GM19395 (cell line): Measurements from ENCODE around the gene GRK5.
"Not testable (repeated sequence)": the region's sequence is repeated elsewhere in the genome, so short reads cannot be mapped to it uniquely, and the experiment has no call there.

Experiments used
- ATAC-seq: cut with Tn5 transposase; IDR thresholded peaks from one replicate; pipeline ENCODE4 v1.9.1; 2021; ENCODE audit warnings: mild to moderate bottlenecking, moderate library complexity; ENCODE audit not compliant: unreplicated experiment

The GRK5 gene

DNA sequence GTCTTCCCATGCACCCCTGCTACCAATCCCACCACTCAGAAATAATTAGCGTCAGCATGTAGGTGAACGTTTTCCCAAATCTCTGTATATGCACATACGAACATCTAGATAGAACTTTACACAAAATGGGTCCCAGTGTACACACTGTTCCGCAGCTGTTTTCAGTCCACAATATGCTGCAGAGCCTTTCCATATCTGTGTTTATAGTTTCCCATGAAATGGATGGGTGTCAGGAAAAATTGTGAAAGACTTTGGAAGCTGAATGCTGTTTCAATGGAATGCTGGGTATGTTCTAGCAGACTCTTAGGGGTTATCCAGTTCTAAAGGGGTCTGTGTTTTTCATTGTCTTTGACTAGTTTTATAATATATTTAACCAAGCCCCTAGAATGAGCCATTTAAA lies 13.8 kb downstream of the GRK5 start:
- ATAC-seq, result no peak

- no peak for ATAC-seq
These were observed 14.3 kb downstream of the GRK5 start for GRCh38 chr10:119221666-119222065.

DNA sequence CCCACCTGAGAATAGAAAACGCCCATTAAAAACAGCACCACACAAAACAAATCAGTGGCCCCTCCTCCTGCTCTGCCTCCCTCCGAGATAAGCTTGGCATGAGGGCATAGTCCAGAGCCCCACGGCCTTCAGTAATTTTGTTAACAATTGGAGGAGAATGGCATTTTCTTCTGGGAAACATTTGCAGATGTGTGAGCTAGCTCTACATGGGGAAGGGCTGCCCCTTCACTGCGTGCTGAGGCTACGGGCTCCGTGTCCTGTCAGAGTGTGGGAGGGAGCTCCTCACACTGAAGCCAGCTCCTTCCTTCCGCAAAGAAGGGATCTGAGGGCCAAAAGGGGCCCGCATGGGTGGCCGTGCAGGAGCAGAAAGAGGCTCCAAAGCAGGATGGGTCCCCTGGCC lies 15.2 kb downstream of the GRK5 start:
- ATAC-seq, result no peak

DNA sequence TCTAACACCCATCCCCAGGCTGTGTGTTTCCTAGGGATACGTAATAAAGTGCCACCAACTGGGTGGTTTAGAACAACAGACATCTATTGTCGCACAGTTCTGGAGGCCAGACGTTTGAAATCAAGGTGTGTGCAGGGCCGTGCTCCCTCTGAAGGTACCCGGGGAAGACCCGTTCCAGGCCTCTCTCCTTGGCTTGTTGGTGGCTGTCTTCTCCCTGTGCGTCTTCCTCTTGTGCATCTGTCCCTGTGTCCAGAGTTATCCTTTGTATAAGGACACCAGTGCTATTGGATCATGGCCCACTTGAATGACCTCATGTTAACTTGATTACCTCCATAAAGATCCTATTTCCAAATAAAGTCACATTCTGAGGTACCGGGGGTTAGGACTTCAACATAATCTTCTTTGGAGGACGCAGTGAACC lies 15.6 kb downstream of the GRK5 start:
- ATAC-seq, result no peak

- ATAC-seq, result no peak
These were observed 17.8 kb downstream of the GRK5 start for GRCh38 chr10:119225083-119225658.

DNA sequence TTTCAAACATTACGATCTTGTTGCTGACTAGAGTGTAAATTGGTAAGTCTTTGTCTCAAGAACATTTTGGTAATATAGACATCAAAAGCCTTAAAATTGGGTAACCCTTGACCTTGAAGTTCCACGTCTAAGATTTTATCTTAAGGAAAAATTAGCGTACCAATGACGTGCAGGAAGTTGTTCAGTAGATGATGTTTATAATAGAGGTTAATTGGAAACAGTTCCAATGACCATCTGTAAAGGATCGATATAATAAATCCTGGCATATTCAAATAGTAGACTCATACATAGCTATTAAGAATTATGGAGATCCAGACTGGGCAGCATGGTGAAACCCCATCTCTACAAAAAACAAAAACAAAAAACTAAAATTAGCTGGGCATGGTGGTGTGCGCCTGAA lies 20.5 kb downstream of the GRK5 start:
- ATAC-seq, result no peak

- ATAC-seq, result no peak
These were observed 24.3 kb downstream of the GRK5 start for GRCh38 chr10:119231654-119232053.

GRCh38 chr10:119232439-119232838 lies 25.1 kb downstream of the GRK5 start:
- ATAC-seq, result not testable (repeated sequence)

DNA sequence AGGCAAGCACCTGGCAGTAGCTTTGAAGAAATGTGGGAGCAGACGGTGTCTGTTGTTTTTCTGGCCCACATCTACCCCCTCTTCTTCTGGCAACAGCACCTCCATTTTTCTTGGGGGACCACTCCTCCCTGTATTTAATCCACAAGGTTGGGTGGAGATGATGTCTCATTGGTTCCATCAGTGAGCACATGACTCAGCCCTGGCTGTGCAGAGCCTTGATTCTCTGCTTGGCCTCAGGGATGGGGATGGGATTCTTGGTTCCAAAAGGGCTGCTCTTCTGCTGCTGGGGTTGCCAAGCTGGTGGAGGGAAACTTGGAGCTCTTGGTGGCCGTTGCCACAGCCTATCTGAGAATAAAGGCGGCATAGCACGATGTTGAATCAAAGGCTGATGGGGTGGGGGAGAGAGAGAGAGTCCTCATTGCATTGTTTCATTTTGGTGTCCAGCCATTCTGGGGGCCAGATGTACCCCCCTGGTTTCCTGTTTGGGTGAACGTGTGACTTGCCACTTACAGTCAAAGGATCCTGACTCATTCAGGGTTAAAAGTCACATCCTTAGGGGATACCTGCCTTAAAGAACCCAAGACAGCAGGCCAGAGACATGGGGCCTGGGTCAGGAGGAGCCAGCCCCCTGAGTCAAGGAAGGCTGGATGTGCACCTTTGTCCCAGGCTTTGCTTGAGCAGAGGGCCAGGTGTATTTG lies 25.9 kb downstream of the GRK5 start:
- ATAC-seq, result no peak

GRCh38 chr10:119233821-119234220 lies 26.4 kb downstream of the GRK5 start:
- no peak for ATAC-seq

- no peak for ATAC-seq
These were observed 28.0 kb downstream of the GRK5 start for GRCh38 chr10:119235356-119235755.

GRCh38 chr10:119237722-119238436 lies 30.5 kb downstream of the GRK5 start:
- no peak for ATAC-seq

- ATAC-seq, result no peak
These were observed 31.2 kb downstream of the GRK5 start for GRCh38 chr10:119238577-119238976.

- not testable (repeated sequence) for ATAC-seq
These were observed 31.6 kb downstream of the GRK5 start for GRCh38 chr10:119239015-119239414.

DNA sequence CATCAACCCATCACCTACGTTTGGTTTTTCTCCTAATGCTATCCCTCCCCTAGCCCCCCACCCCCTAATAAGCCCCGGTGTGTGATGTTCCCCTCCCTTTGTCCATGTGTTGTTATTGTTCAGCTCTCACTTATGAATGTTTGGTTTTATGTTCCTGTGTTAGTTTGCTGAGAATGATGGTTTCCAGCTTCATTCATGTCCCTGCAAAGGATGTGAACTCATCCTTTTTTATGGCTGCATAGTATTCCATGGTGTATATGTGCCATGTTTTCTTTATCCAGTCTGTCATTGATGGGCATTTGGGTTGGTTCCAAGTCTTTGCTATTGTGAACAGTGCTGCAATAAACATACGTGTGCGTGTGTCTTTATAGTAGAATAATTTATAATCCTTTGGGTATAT lies 32.3 kb downstream of the GRK5 start:
- not testable (repeated sequence) for ATAC-seq

DNA sequence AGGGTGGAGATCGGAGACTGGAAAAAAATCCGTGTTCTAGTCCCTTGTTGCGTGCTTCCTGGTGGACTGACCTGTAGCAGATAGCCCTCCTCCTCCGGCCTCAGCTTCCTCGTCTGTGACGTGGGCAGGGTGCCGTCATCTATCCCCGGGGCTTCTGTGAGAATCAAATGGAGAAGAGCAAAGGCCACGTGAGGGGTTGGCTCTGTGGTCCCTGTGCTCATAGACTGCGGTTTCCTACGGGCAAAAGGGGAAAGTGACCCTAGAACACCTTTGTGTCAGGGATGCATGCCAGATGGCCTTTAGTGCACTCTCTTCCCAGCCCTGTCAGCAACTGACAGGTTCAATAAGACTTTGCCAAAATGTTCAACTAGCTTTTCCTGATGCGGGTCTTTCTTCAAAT lies 33.7 kb downstream of the GRK5 start:
- no peak for ATAC-seq

- ATAC-seq, result no peak
These were observed 34.8 kb downstream of the GRK5 start for GRCh38 chr10:119242186-119242585.

DNA sequence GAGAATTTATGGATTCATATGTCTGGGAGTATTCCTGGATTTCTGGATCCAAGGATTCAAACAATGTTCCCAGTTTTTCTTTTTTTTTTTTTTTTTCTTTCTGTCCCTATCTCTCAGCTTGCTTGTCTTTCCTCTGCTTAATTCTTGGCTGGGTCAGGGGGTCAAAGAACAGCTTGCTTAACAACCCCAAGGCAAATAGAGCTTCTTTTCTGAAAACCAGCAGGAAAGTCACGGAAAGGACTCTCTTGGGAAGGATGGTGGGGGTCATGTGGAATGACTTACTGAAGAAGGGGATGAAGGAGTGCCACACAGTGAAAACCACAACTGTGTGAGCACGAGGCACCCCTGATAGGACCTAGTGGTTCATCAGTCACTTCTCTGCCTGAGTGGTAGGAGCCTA lies 36.1 kb downstream of the GRK5 start:
- no peak for ATAC-seq

GRCh38 chr10:119243967-119244366 lies 36.6 kb downstream of the GRK5 start:
- no peak for ATAC-seq

- no peak for ATAC-seq
These were observed 37.9 kb downstream of the GRK5 start for GRCh38 chr10:119245272-119245671.

- no peak for ATAC-seq
These were observed 39.6 kb downstream of the GRK5 start for GRCh38 chr10:119246862-119247549.

DNA sequence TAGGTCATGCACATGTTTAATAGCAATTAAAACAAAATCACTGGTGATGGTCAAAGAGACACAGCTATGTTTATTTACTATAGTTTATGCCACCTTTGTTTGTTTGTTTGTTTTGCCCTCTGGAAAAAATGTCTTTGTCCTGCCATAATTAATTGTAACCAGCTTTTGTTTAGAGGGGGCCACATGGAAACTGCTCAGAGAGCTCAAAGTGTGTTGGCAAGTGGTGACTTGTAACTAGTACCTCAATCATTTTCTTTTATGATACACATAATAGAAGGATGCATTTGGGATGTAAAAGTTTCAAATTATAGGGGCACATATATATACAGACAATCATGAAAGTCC lies 40.2 kb downstream of the GRK5 start:
- ATAC-seq, result no peak
